HG03565 (cell line): ENCODE data around the gene TNS2.
"Not testable (repeated sequence)": the region's sequence is repeated elsewhere in the genome, so short reads cannot be mapped to it uniquely, and the experiment has no call there.

Experiments used
- ATAC-seq: cut with Tn5 transposase; IDR thresholded peaks from one replicate; pipeline ENCODE4 v1.9.1; 2021; ENCODE audit warnings: mild to moderate bottlenecking, moderate library complexity; ENCODE audit not compliant: unreplicated experiment

The TNS2 gene

DNA sequence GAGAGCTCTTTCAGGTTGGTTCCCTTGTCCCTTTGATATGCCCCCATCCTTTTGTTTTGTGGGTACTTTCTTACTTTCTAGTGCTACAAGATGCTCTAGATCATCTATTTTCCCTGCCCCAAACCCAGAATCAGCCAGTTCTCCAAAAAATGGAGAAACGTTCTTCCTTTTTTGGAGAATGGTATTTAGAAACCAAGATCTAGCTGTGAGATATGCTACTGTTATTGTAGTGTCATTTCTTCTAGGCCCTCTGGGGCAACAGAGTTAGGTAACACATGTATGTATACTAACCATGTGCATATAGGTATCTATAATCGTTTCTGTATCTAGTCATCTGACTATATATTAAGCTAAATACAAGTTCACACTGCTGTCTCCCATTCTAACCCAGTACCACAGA, 40.7 kb downstream of the TNS2 start:
- ATAC-seq = no peak

- no peak for ATAC-seq
Measured at GRCh38 chr12:53091756-53092155, 41.9 kb downstream of the TNS2 start.

DNA sequence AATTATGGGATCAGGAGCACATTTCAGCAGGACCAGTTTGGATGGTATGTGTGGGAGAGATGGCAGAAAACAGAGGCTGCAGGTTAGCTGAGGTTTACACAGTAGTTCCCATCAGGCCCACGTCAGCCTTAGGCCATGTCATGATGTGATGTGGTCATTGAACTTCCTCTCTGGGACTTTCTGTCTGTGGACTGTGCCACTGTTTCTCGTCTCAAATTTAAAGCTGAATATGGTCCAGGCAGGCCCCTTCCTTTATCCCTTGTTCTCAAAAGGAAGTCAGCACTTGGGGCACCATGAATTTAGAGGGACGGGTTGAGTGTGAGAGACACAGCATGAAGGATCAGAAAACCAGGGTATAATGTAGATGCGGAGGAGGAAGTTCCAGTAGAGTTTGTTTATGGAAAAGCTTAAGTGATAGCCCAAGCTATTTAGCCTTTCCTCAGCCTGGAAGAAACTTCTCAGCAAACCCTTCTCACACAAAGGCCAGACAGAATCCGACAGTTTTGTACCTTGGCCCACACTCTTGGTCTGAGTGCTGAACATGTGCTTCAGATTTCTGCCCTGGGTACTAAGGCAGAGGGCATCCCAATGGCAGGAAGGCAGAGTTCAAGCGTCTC, 44.0 kb downstream of the TNS2 start:
- no peak for ATAC-seq

GRCh38 chr12:53094394-53094787, 44.5 kb downstream of the TNS2 start:
- ATAC-seq = no peak

- not testable (repeated sequence) for ATAC-seq
Measured at GRCh38 chr12:53094796-53095595, 45.1 kb downstream of the TNS2 start.

- ATAC-seq = not testable (repeated sequence)
Measured at GRCh38 chr12:53095596-53095895, 45.7 kb downstream of the TNS2 start.

DNA sequence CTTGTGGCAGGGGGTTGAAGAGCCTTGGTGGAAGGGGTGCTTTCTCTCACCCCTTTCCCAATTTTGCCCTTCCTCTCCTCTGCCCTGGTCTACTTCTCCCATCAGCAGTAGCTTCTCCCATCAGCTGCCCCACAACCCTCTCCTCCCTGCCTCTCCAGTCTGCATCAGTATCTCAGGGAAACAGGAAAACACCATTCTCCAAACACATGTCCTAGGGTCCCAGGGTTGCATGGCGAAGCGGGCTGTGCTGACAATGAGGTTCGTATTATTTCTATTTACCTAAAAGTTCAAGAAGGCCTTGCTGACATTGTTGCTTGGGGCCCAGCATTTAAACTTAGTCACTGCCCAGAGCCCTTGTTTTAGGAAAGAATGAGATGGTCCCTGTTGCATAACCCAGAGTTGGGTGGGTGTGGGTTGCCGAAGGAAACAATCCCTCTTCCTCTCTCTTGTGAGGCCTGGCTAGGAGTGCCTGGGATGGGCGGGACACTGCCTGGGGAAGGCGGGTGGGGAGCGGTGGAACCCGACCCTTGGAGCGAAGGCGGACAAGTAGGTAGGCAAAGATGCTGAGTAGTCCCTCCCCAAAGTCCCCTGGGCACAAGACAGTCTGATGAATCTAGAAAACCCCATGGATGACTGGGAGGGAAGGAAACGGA, 46.4 kb downstream of the TNS2 start:
- no peak for ATAC-seq

- no peak for ATAC-seq
Measured at GRCh38 chr12:53096759-53097158, 46.9 kb downstream of the TNS2 start.

DNA sequence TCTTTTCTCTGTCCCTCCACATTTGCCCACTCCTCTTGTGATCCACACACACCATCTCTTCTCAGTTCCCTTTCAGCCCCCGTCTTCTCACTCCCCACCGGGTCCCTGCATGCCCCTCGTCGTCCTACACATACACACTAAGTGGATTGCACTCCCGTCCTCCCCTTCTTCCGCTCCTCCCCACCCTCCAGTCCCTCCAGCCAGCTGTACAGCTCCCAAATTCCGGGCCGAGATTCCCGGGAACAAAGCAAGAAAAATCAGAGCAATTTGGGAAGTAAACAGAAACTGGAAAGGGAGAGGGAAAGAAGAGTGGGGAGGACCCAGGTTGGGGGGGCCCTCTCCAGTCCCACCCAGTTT, 47.3 kb downstream of the TNS2 start:
- no peak for ATAC-seq

DNA sequence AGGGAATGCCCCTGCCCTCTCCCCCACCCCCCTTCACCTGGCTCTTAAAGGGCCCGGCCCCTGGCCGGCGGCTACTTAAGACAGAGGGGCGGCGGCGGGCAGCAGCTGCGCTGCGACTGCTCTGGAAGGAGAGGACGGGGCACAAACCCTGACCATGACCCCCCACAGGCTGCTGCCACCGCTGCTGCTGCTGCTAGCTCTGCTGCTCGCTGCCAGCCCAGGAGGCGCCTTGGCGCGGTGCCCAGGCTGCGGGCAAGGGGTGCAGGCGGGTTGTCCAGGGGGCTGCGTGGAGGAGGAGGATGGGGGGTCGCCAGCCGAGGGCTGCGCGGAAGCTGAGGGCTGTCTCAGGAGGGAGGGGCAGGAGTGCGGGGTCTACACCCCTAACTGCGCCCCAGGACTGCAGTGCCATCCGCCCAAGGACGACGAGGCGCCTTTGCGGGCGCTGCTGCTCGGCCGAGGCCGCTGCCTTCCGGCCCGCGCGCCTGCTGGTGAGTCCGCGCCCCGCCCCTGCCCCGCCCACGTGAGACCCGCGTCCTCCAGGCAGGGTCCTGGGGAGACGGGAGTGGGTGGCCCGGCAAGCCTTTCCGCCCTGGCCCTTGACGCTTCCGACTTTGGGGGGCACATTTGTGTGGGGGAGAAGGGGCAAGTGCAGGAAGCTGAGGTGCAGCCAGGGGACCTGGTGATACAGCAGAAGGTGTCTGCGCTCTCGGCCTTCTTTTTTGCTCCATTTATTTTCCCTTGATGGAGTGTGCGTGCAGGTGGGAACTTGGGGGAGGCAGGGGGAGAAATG, 47.9 kb downstream of the TNS2 start, which contains the start of gene IGFBP6:
Gene IGFBP6, plus strand, starts transcription at position 104 of the 790 bp plus-strand sequence. Its CDS starts 51 bp downstream, at position 155.
- no peak for ATAC-seq

DNA sequence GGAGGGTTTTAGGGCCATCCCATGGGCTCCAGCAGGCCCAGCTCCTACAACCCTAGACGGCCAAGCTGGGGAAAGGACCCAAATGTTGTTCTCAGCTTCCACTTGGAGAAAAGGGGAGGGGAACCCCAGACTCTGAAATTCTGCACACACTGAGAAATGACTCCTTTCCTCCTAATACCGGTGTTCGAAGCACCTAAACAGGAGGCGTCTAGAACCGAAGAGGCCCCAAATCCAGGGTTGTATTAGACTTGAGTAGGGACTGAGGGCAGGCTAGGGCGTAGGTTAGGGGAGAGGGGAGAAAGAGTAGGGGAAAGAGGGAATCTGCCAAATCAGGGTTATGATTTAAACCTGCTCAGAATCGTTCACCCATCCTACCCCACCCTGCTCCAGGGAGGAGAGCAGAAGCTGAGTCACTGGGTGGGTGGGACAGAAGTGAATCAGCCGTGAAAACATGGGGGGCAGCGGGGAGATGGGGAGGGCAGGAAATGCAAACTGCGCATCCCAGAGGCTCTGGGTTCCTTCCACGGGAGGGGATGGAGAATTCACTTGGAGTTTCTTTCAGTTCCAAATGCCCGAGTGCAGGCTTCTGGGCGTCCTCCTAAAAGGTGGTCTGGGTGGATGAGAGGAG, 48.6 kb downstream of the TNS2 start:
- no peak for ATAC-seq

GRCh38 chr12:53099071-53099882, 49.4 kb downstream of the TNS2 start:
- ATAC-seq = no peak

- ATAC-seq = no peak
Measured at GRCh38 chr12:53100466-53101151, 50.7 kb downstream of the TNS2 start.

DNA sequence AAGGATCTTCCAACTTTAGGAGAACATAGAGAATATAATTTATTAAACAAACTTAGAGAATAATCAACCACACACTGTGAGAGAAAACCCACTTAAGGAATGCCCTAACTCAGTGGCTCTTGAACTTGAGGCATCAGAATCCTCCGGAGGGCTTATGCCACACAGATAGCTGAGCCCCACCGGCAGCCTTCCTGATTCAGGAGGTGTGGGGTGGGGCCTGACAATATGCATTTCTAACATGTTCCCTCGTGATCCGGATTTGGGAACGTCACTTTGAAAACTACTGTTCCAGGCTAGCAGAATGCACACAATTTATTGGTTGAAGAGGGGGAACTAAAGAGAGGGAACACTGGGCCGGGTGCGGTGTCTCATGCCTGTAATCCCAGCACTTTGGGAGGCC, 51.4 kb downstream of the TNS2 start:
- no peak for ATAC-seq

DNA sequence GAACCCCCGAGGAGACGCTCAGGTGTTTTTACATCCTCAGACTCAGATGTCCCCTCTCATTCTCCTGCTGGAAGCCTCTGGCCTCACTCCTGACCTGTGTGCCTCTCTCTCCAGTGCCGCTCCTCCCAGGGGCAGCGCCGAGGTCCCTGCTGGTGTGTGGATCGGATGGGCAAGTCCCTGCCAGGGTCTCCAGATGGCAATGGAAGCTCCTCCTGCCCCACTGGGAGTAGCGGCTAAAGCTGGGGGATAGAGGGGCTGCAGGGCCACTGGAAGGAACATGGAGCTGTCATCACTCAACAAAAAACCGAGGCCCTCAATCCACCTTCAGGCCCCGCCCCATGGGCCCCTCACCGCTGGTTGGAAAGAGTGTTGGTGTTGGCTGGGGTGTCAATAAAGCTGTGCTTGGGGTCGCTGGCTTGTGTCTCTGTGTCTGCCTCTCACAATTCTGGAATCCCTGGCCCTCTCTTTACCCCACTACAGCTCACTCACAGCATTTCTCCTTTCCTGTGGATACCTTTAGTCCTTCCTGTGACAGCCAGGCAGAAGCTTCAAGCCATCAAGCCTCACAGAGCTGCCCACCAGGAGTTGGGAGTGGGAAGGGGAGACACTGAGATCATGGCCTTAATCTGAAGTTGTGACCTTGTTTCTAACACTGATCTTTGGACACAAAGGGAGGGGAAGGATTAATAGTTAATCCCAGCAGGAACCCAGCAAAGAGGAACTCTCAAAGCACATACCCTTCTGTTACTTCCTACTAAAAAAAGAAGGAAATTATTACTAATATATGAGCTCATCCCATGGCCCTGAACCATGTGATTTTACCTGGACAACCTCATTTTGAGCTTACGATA, 52.3 kb downstream of the TNS2 start:
- no peak for ATAC-seq

DNA sequence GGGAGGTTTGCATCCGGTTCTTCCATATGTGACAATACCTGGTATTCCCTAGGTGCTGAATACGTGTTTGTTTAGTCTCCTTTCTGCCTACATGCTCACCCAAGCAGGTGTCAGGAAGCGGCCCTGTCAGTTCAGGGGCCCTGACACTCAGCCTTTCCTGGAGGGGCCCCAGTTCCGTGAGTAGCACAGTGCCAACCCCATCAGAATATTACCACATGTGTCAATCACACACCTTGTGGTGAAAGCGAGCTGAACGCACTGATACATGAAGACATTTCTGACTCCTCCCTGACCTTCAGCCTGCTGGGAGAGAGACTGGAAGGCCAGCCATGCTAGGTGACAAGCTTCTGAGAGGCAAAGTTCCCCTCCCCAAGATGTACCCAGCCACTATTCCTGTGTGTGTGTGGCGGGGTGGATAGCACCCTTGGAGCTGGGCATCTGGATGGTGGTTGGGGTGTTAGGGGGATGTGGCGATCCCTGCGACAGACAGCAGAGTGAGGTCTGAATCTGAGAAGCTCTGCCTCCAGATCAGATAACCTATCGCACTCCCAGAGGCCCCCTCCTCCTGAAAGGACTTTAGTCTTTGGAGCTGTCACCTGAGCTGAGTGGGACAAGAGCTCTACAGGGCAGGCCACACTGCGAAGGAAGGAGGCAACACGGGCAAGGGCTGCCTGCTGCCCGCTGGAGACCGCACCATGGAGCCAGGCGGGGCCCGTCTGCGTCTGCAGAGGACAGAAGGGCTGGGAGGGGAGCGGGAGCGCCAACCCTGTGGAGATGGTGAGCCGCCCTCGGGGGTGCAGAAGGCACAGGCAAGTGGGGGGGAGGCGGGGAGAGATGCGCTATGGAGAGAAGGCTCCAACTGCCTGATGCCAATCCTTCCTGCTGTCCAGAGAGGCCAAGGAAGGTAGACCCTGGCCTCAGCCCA, 53.3 kb downstream of the TNS2 start, which contains the start of gene SOAT2:
Gene SOAT2, plus strand, starts transcription at position 604 of the 925 bp plus-strand sequence. Its CDS starts 92 bp downstream, at position 696.
- ATAC-seq = no peak

GRCh38 chr12:53103860-53104305, 54.0 kb downstream of the TNS2 start:
- no peak for ATAC-seq
